ENCODE data around the gene CDC42. TPM values are rescaled to one million over a fixed set of nuclear protein-coding genes. Genes with fewer than 3 reads are reported as not detected.
"Not testable (repeated sequence)": the region's sequence is repeated elsewhere in the genome, so short reads cannot be mapped to it uniquely, and the experiment has no call there.

Gene CDC42
- total RNA-seq: 100 to 1,000 TPM; 264 to 273 TPM

DNA sequence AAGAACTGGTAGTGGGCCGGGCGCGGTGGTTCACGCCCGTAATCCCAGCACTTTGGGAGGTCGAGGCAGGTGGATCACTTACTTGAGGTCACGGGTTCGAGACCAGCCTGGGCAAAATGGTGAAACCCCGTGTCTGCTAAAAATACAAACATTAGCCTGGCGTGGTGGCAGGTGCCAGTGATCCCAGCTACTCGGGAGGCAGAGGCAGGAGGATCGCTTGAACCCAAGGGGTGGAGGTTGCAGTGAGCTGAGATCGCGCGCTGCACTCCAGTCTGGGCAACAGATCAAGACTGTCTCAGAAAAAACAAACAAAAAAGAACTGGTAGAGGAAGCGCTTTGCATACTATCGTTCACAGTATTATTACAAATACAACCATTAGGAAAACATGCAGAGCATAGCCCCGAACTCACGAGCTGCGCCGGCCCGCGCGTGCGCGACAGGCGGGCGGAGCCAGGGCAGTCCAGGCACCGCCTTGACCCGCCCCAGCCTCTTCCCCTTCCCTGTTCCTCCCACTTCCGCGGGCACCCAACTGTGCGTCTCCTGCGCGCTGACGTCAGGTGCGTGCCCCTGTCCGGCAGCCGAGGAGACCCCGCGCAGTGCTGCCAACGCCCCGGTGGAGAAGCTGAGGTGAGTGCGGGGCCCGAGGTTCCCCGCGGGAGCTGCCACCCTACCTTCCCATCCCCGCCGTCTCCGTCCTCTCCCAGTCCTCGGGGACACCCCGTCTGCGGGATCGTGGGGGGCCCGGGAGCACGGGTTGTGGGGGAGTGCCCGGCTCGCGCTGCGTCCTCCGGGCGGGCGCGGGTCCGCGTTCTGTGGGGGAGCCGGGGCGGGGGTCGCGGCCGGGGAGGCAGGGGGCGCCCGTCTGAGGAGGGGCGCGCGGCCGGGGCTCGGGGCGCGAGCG, at the start of gene CDC42:
CDC42 (plus strand) TSS at position 595 of the 902 bp plus-strand sequence. CDS start 25,770 bp downstream, outside the sequence.
- POLR2A ChIA-PET: interaction anchor here (0.6 to 4.5 kb wide), 7 partner anchors 12 to 41 kb away, joined by 3 to 30 read pairs (median 4); no protein-coding TSS in a partner anchor
- CTCF ChIA-PET: interaction anchor here (0.8 to 1.6 kb wide), 4 partner anchors 13 to 28 kb away, joined by 3 to 7 read pairs (median 4); no protein-coding TSS in a partner anchor

GRCh38 chr1:22002875-22003274, 49.6 kb upstream of the CDC42 start:
- CTCF ChIA-PET: interaction anchor here (1.7 kb wide), 1 partner anchor 20 kb away, joined by 4 read pairs; no protein-coding TSS in a partner anchor
- POLR2A ChIA-PET: not testable (repeated sequence)

DNA sequence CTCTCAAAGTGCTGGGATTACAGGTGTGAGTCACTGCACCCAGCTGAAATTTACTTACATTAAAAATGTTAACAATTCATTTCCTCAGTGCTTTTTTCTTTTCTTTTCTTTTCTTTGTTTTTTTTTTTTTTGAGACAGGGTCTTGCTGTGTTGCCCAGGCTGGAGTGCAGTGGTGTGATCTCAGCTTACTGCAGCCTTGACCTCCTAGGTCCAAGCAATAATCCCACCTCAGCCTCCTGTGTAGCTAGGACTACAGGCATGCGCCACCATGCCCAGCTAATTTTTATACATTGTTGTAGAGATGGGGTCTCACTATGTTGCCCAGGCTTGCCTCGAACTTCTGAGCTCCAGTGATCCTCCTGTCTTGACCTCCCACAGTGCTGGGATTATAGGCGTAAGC, 48.5 kb upstream of the CDC42 start:
- CTCF ChIA-PET: interaction anchor here (0.8 to 1.7 kb wide), 2 partner anchors 9 to 19 kb away, joined by 4 to 5 read pairs; no protein-coding TSS in a partner anchor
- POLR2A ChIA-PET: not testable (repeated sequence)

GRCh38 chr1:22005261-22006149, 47.0 kb upstream of the CDC42 start:
- POLR2A ChIA-PET: not testable (repeated sequence)

DNA sequence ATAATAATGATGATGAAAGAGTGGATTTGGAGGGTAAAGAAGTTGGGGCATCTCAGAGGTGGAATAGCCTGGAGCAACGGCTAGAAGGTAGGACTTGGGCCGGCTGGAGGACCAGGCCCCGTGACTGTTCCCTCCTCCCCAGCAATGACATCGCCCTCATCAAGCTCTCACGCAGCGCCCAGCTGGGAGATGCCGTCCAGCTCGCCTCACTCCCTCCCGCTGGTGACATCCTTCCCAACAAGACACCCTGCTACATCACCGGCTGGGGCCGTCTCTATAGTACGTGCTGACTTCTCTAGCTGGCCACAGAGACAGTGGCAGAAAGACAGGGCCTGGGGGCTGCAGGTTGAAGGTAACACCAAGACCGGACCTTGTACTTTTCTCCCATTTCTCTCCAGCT, 45.8 kb upstream of the CDC42 start:
- CTCF ChIA-PET, POLR2A ChIA-PET: not testable (repeated sequence)

More at GRCh38 chr1:22005261-22006149, 47.0 kb upstream of the CDC42 start:
- CTCF ChIA-PET: not testable (repeated sequence)

DNA sequence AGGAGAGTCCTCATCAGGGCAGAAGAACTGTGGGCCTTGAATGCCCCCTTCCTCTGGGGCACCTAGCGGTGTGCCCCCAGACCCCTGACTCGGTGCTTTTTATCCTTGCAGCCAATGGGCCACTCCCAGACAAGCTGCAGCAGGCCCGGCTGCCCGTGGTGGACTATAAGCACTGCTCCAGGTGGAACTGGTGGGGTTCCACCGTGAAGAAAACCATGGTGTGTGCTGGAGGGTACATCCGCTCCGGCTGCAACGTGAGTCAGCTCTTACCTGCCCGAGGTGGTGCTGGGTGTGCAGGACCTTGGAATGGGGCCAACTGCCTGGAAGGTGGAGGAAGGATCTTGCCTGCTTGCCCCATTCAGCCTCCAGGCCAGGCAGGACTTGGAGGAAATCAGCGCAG, 45.2 kb upstream of the CDC42 start:
- POLR2A ChIA-PET: interaction anchor here (0.6 kb wide), 1 partner anchor 18 kb away, joined by 3 read pairs; no protein-coding TSS in a partner anchor
- CTCF ChIA-PET: not testable (repeated sequence)

DNA sequence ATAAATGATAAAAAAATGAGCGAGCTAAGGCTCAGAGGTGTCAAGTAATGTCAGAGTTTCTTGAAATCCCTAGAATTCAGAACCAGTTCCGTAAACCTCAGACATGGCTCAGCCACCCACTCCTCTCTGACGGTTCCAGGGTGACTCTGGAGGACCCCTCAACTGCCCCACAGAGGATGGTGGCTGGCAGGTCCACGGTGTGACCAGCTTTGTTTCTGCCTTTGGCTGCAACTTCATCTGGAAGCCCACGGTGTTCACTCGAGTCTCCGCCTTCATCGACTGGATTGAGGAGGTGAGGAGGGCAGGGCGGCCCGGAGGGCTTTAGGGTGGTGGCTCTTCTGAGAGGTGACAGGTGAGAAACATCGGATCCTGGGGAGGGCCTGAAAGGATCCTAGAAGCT, 42.9 kb upstream of the CDC42 start:
- POLR2A ChIA-PET, CTCF ChIA-PET: not testable (repeated sequence)

DNA sequence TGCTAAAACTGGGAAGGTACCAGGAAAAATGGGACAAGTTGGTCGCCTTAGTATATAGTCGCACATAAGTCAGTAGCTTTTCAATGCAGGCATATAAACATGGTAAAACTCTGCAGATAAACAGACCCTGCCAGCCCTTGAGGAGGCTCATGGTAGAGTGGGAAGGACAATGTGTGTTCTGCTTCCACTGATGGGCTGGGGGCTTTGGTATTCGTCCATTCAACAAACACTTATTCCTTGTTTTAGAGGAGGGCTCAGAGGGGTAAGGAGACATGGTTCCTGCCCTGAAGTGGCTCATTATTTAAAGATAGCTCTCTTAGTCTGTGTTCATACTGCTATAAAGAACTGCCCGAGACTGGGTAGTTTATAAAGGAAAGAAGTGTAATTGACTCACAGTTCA, 39.8 kb upstream of the CDC42 start:
- POLR2A ChIA-PET, CTCF ChIA-PET: not testable (repeated sequence)

DNA sequence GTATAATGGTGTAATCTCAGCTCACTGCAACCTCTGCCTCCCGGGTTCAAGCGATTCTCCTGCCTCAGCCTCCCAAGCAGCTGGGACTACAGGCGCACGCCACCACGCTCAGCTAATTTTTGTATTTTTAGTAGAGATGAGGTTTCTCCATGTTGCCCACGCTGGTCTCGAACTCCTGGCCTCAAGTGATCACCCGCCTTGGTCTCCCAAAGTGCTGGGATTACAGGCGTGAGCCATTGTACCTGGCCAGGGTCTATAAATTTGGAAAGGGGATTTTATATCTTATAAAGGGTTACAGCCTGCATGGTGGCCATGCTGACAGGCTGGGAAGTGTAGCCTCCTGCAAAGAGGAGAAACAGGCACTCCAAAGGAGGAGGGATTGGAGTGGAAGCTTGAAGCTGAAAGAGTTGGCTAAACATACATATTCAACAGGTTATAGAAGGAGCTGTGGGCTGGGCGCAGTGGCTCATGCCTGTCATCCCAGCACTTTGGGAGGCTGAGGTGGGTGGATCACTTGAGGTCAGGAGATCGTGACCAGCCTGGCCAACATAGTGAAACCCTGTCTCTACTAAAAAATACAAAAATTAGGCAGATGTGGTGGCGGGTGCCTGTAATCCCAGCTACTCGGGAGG, 37.8 kb upstream of the CDC42 start:
- CTCF ChIA-PET, POLR2A ChIA-PET: not testable (repeated sequence)

DNA sequence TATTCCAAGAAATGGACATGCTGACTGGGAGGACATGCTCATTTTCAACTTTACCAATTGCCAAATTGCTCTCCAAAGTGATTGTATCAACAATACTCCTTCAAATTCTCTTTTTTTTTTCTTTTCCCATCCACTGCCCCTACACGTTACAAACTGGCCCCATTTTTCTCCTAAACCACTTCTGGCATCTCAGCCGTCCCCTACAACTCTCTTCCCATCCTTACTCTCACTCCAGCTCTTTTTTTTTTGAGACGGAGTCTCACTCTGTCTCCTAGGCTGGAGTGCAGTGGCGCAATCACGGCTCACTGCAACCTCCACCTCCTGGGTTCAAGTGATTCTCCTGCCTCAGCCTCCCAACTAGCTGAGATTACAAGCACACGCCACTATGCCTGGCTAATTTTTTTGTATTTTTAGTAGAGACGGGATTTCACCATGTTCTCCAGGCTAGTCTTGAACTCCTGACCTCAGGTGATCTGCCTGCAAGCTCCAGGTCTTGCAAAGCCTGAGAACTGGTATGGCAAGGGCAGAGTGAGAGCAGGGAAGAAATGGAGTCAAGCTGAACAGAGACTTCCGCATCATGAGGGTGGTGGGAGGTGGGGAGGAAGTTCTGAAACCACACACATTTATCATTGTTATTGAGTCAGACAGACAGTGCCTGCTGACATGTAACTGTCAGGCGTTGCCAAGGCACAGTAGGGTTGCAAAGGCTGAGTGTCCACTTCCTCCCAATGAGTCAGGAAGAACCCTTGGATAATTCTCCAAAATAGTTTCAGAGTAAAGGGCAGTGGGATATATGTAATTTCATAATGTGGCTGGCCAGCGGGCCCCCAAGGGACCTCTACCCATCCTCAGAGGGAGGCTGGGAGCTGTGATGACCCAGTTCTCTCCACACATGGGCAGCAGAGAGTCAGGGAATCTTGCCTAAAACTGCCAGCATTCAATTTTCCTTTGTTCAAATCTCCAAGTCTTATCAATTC, 33.6 kb upstream of the CDC42 start:
- CTCF ChIA-PET: interaction anchor here (0.5 to 1.5 kb wide), 4 partner anchors 21 to 916 kb away, joined by 3 to 5 read pairs (median 4); no protein-coding TSS in a partner anchor
- POLR2A ChIA-PET: interaction anchor here (0.9 kb wide), 1 partner anchor 34 kb away, joined by 3 read pairs; no protein-coding TSS in a partner anchor

- POLR2A ChIA-PET: interaction anchor here (0.7 kb wide), 1 partner anchor 19 kb away, joined by 8 read pairs; no protein-coding TSS in a partner anchor
- CTCF ChIA-PET: interaction anchor here (1.1 kb wide), 1 partner anchor 85 kb away, joined by 3 read pairs; no protein-coding TSS in a partner anchor
These were observed 31.4 kb upstream of the CDC42 start for GRCh38 chr1:22021061-22021460.

GRCh38 chr1:22024485-22025367, 27.8 kb upstream of the CDC42 start:
- ChIA-PET CTCF (interaction anchor here (0.6 to 3.7 kb wide), 10 partner anchors 14 to 392 kb away, joined by 3 to 22 read pairs (median 3); partner anchors contain the start of gene CDC42), POLR2A (interaction anchor here (0.6 to 3.1 kb wide), 9 partner anchors 15 to 585 kb away, joined by 3 to 30 read pairs (median 7); partner anchors contain the start of genes CDC42, NBPF3 and USP48)

DNA sequence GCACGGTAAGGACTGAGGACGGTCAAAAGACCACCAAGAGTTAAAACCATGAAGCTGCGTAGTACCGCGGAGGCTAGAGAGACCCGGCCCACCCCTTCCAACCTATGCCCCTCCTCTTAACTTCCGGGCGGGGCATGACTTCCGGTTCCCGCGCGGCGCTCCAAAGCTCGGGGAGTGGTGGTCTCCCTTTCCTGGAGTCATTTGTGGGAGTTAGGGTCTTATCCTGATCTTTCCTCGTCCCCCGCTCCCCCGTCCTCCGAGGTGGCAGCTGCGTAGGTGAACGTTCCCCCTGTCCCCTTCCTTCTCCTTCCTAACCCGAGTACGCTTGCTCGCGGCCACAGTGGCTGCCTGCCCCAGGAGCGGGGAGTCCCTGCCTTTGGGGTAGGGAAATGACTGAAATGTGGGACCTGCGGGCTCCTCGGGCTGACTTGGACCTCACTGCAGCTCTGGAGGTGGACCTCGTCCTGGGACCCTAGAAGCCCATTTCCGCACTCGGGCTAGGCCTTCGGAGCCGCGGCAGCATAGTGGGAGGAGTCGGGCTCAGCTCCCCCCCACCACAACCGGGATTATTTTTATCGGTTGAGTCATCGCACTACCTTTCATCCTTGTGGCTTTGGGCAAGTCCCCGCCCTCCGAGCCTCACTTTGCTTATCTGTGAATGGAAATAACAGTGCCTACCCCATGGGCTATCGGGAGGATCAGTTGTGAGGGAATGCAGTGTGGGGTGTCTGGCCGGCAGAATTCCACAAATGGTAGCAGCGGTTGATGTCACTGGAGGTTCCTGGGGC, 26.9 kb upstream of the CDC42 start:
- CTCF ChIA-PET: interaction anchor here (0.6 to 3.7 kb wide), 6 partner anchors 13 to 80 kb away, joined by 3 to 22 read pairs (median 3); no protein-coding TSS in a partner anchor
- POLR2A ChIA-PET: interaction anchor here (0.6 to 3.1 kb wide), 7 partner anchors 14 to 586 kb away, joined by 3 to 30 read pairs (median 7); partner anchors contain the start of genes CDC42, NBPF3 and USP48

DNA sequence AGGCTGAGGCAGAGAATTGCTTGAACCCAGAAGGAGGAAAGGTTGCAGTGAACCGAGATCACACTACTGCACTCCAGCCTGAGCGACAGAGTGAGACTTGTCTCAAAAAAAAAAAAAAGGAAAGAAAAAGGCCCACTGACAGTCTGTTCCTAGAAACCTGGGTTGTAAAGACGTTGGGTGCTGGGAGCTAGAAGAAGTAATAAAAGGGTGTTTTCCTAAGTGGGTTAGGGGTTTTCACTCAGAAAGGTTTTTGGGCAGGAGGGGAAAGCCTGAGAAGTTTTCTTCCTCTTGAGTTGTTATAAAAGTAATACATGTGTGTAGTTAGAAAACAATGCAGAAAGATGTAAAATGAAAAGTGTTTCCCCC, 25.6 kb upstream of the CDC42 start:
- CTCF ChIA-PET: no interaction called here
- POLR2A ChIA-PET: interaction anchor here (0.5 to 1.2 kb wide), 3 partner anchors 21 to 26 kb away, joined by 3 to 4 read pairs (median 3); partner anchors contain the start of gene CDC42

GRCh38 chr1:22030057-22030456, 22.5 kb upstream of the CDC42 start:
- CTCF ChIA-PET: no interaction called here
- POLR2A ChIA-PET: interaction anchor here (1.8 kb wide), 1 partner anchor 10 kb away, joined by 6 read pairs; no protein-coding TSS in a partner anchor

DNA sequence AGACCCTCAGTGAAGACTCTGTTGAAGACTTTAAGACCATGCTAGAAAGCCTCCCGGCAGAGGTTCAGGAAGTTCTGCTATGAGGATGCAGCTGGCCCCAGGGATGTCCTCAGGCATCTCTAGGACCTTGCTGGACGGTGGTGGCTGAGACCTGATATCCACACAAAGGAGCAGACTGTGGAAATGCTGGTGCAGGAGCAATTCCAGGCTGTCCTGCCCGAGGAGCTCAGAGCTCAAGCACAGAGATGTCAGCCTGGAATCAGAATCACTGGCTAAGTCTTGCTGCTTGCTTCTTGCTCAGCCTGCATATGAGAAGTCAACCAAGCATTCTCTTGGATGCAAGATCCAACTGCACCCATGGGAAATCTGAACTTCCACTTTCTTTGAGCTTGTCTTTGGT, 22.0 kb upstream of the CDC42 start:
- ChIA-PET POLR2A (interaction anchor here (1.8 kb wide), 1 partner anchor 10 kb away, joined by 6 read pairs; no protein-coding TSS in a partner anchor), CTCF (interaction anchor here (0.8 kb wide), 1 partner anchor 247 kb away, joined by 3 read pairs; the partner anchor contains the start of gene USP48)

Data from activated CD8-positive, alpha-beta memory T cell treated with anti-CD3 and anti-CD28 coated beads for 36 hours (primary cell).